Astrocyte (in vitro differentiated cells and primary cell): Measurements from ENCODE around the gene HEATR1. TPM values are rescaled to one million over a fixed set of nuclear protein-coding genes. Genes with fewer than 3 reads are reported as not detected.
"Not testable (repeated sequence)": the region's sequence is repeated elsewhere in the genome, so short reads cannot be mapped to it uniquely, and the experiment has no call there.

Source experiments
- DNase-seq: peaks from one replicate; pipeline ENCODE4 v3.0.0-alpha.2; 2010; ENCODE audit warnings: low read depth
- FAIRE-seq: peaks from 2 replicates; lab custom pipeline; 2011; peaks lifted over from hg19 to GRCh38; lab: Jason Lieb, UNC
- H2AFZ ChIP-seq: 2 replicates; pipeline ENCODE4 v1.6.0; 2012; ENCODE audit warnings: low read depth, low read length, inconsistent platforms
- H3K27ac ChIP-seq: 2 replicates; pipeline ENCODE4 v1.5.1; 2011; ENCODE audit warnings: low read depth, low read length, inconsistent platforms
- H3K27me3 ChIP-seq: 2 replicates; pipeline ENCODE4 v1.6.0; 2011; ENCODE audit warnings: low read length, inconsistent platforms; ENCODE audit not compliant: insufficient read depth
- H3K36me3 ChIP-seq: 2 replicates; pipeline ENCODE4 v1.5.1; 2011; ENCODE audit warnings: low read length, inconsistent platforms; ENCODE audit not compliant: insufficient read depth
- H3K4me1 ChIP-seq: 2 replicates; pipeline ENCODE4 v1.5.1; 2011; ENCODE audit warnings: low read length, inconsistent platforms; ENCODE audit not compliant: insufficient read depth
- H3K4me2 ChIP-seq: 2 replicates; pipeline ENCODE4 v1.6.0; 2012; ENCODE audit warnings: low read length, inconsistent platforms
- H3K4me3 ChIP-seq: 2 replicates; pipeline ENCODE4 v1.5.1; 2011; ENCODE audit warnings: low read depth, mild to moderate bottlenecking, low read length, inconsistent platforms; ENCODE audit not compliant: insufficient read depth
- H3K79me2 ChIP-seq: 2 replicates; pipeline ENCODE4 v1.6.0; 2012; ENCODE audit warnings: mild to moderate bottlenecking, low read length, inconsistent platforms; ENCODE audit not compliant: insufficient read depth
- H3K9ac ChIP-seq: 2 replicates; pipeline ENCODE4 v1.6.0; 2012; ENCODE audit warnings: mild to moderate bottlenecking, low read length, inconsistent platforms
- H3K9me3 ChIP-seq: 2 replicates; pipeline ENCODE4 v1.5.1; 2012; ENCODE audit warnings: low read depth, mild to moderate bottlenecking, low read length, inconsistent platforms; ENCODE audit not compliant: insufficient read depth
- H4K20me1 ChIP-seq: 2 replicates; pipeline ENCODE4 v1.6.0; 2012; ENCODE audit warnings: low read length, inconsistent platforms; ENCODE audit not compliant: insufficient read depth
- H3K27ac Mint-ChIP-seq: one replicate; pipeline ENCODE4 v1.8.0; 2021; ENCODE audit warnings: mild to moderate bottlenecking, mixed read lengths; ENCODE audit not compliant: unreplicated experiment
- H3K27me3 Mint-ChIP-seq: one replicate; pipeline ENCODE4 v1.8.0; 2021; ENCODE audit warnings: low read depth, mixed read lengths; ENCODE audit not compliant: unreplicated experiment
- H3K36me3 Mint-ChIP-seq: one replicate; pipeline ENCODE4 v1.8.0; 2021; ENCODE audit warnings: low read depth, mixed read lengths; ENCODE audit not compliant: unreplicated experiment
- H3K4me1 Mint-ChIP-seq: one replicate; pipeline ENCODE4 v1.8.0; 2021; ENCODE audit warnings: low read depth, mixed read lengths; ENCODE audit not compliant: unreplicated experiment
- H3K4me3 Mint-ChIP-seq: one replicate; pipeline ENCODE4 v1.8.0; 2021; ENCODE audit warnings: mild to moderate bottlenecking, moderate library complexity, mixed read lengths; ENCODE audit not compliant: unreplicated experiment
- H3K9me3 Mint-ChIP-seq: one replicate; pipeline ENCODE4 v1.8.0; 2021; ENCODE audit warnings: mild to moderate bottlenecking, mixed read lengths; ENCODE audit not compliant: unreplicated experiment
- CTCF ChIP-seq: IDR thresholded peaks from 2 replicates; pipeline ENCODE4 v1.5.1; 2011; ENCODE audit warnings: low read depth, mild to moderate bottlenecking, inconsistent platforms, low read length, moderate library complexity; ENCODE audit not compliant: insufficient read depth
- EZH2 ChIP-seq: IDR thresholded peaks from 2 replicates; pipeline ENCODE4 v1.6.1; 2012; ENCODE audit warnings: mild to moderate bottlenecking, low read length, inconsistent platforms; ENCODE audit not compliant: insufficient read depth
- total RNA-seq: library from RNA; stranded (reverse); gene quantifications from 2 replicates; pipeline ENCODE4 v1.2.1, GENCODE V29; 2021

HEATR1 gene
- total RNA-seq, 1 donor from 2014 or later, result 43.3 TPM

GRCh38 chr1:236608930-236609726 lies 4.8 kb upstream of the HEATR1 start:
- no peak for FAIRE-seq
- Mint-ChIP-seq H3K36me3 (no peaks in the 10 kb centered on the region), H3K27me3 (no peaks in the 10 kb centered on the region)

GRCh38 chr1:236607597-236607996 lies 3.3 kb upstream of the HEATR1 start:
- not testable (repeated sequence) for H3K4me3 Mint-ChIP-seq, H3K9me3 ChIP-seq, H4K20me1 ChIP-seq, FAIRE-seq, H3K27me3 Mint-ChIP-seq, DNase-seq, H3K9ac ChIP-seq, H3K27ac ChIP-seq, H2AFZ ChIP-seq, H3K4me1 ChIP-seq, H3K27ac Mint-ChIP-seq, H3K9me3 Mint-ChIP-seq, H3K4me3 ChIP-seq, H3K27me3 ChIP-seq, H3K4me2 ChIP-seq, H3K36me3 Mint-ChIP-seq, H3K4me1 Mint-ChIP-seq, H3K36me3 ChIP-seq
- peaks cover 18% of the 10 kb centered on the region for H3K79me2 ChIP-seq

More at GRCh38 chr1:236608930-236609726, 4.8 kb upstream of the HEATR1 start:
- no peak for TF ChIP-seq EZH2
- peak; percentile 49 for TF ChIP-seq CTCF
- no peaks in the 10 kb centered on the region for H3K27me3 ChIP-seq
- no peaks in the 10 kb centered on the region for H4K20me1 ChIP-seq
- Mint-ChIP-seq H3K4me3 (no peak overlapping the region), H3K4me1 (no peaks in the 10 kb centered on the region), H3K27ac (no peak overlapping the region), H3K9me3 (no peaks in the 10 kb centered on the region)
- no peak overlapping the region for H3K4me3 ChIP-seq
- H3K36me3 ChIP-seq, result no peaks in the 10 kb centered on the region
- H3K9ac ChIP-seq, result no peak overlapping the region
- no peaks in the 10 kb centered on the region for H3K4me1 ChIP-seq
- DNase-seq, result peak; percentile 6
- H3K4me2 ChIP-seq, result no peak overlapping the region
- no peak overlapping the region for H2AFZ ChIP-seq
- peaks cover 3% of the 10 kb centered on the region for H3K79me2 ChIP-seq
- no peaks in the 10 kb centered on the region for H3K9me3 ChIP-seq
- H3K27ac ChIP-seq, result no peak overlapping the region

GRCh38 chr1:236604905-236605806 lies 840 bp upstream of the HEATR1 start:
- Histone ChIP-seq H3K4me1 (peaks cover 7% of the 10 kb centered on the region), H3K9me3 (no peaks in the 10 kb centered on the region)

More at GRCh38 chr1:236604905-236605806, 840 bp upstream of the HEATR1 start:
- TF ChIP-seq EZH2, result no peak
- TF ChIP-seq CTCF, result no peak
- no peak for DNase-seq
- no peak for FAIRE-seq
- Histone ChIP-seq H4K20me1 (no peaks in the 10 kb centered on the region), H3K79me2 (peaks cover 41% of the 10 kb centered on the region), H2AFZ (peak overlapping the region; percentile 91), H3K4me2 (peak overlapping the region; percentile 97), H3K9ac (peak overlapping the region; percentile 92), H3K36me3 (peaks cover 3% of the 10 kb centered on the region), H3K4me3 (peak overlapping the region; percentile 100), H3K27ac (peak overlapping the region; percentile 73), H3K27me3 (no peaks in the 10 kb centered on the region)
- Mint-ChIP-seq H3K27me3 (no peaks in the 10 kb centered on the region), H3K27ac (peak overlapping the region; percentile 90), H3K4me1 (peaks cover 5% of the 10 kb centered on the region), H3K9me3 (no peaks in the 10 kb centered on the region), H3K36me3 (no peaks in the 10 kb centered on the region), H3K4me3 (peak overlapping the region; percentile 99)
